ENCODE data around the gene CYP26B1.

DNA sequence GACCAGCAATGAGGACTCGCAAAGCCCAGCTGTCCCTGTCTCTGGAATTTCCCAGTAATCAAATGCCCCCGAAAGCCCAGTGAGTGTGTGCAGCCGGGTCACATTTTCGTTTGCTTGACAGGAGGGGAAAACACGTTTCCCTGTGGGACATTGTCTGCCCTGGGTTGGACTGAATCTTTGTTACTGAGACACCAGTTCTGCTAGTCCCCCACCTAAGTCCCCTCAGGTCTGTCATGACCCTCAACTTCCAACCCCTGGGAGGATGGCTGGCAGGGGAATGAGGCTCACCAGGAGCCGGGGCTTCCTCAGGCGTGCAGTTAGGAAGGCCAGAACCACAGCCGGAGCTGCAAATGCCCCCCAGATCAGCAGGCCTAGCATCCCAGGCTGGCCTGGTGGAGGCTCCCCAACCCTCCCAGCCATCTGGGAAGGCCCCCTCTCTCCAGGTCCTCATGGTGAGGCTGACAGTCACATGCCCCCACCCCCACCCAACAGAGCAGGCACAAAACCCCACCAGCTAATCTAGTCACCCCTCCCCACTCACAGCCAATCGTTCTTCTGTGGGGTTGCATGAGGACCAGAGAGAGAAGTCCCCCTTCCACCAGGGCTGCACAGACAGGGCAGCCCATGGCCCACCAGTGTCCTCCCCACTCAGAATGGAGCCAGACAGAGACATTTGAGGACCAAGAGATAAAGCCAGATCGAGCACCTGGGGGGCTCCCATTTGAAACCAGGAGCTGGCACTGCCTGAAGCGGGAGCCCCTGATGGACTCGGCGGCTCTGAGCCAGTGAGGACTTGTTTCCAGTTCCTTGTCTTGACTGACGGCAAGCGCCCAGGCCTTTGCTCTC lies 33.6 kb downstream of the CYP26B1 start:
- TF ChIP-seq CTCF (IDR thresholded peaks at IDR 0.05) (no peak), POLR2A (IDR thresholded peaks at IDR 0.05) (no peak)

All from body of pancreas (tissue), 4 donors.